ENCODE measurements around the gene MELTF.

- no peak for TF ChIP-seq CTCF (IDR thresholded peaks at IDR 0.05)
- TF ChIP-seq POLR2AphosphoS5 (IDR thresholded peaks at IDR 0.05) = no peak
These were observed 34.6 kb downstream of the MELTF start for GRCh38 chr3:196995027-196995426.

Measured in gastroesophageal sphincter (tissue), 3 donors.